OCI-LY1 (cell line): ENCODE measurements around the gene SMOC2.

ENCODE experiments used
- H2AFZ ChIP-seq: fragments of 200-600 bp; sonication (generic), shearing (Covaris generic); 2 replicates; pipeline ENCODE4 v1.6.0; 2014; ENCODE audit warnings: antibody characterized with exemption, mild to moderate bottlenecking, low read length
- H3F3A ChIP-seq: fragments of 200-600 bp; sonication (generic), shearing (Covaris generic); 2 replicates; pipeline ENCODE4 v1.6.0; 2014; ENCODE audit warnings: mild to moderate bottlenecking, antibody characterized with exemption, low read length, moderate library complexity; ENCODE audit not compliant: insufficient read depth
- H3K27ac ChIP-seq: fragments of 200-600 bp; sonication (generic); 2 replicates; pipeline ENCODE4 v1.5.1; 2014; ENCODE audit warnings: low read length, mixed run types, mild to moderate bottlenecking, low read depth; ENCODE audit not compliant: poor library complexity, severe bottlenecking
- H3K27me3 ChIP-seq: fragments of 200-600 bp; sonication (generic); 2 replicates; pipeline ENCODE4 v1.6.0; 2014; ENCODE audit warnings: antibody characterized with exemption, mild to moderate bottlenecking, low read length, moderate library complexity; ENCODE audit not compliant: insufficient read depth
- H3K36me3 ChIP-seq: fragments of 200-600 bp; sonication (generic); 2 replicates; pipeline ENCODE4 v1.6.1; 2014; ENCODE audit warnings: mild to moderate bottlenecking, antibody characterized with exemption, low read length, moderate library complexity, mixed read lengths; ENCODE audit not compliant: insufficient read depth
- H3K4me1 ChIP-seq: fragments of 200-600 bp; sonication (generic); 2 replicates; pipeline ENCODE4 v1.5.1; 2014; ENCODE audit warnings: mild to moderate bottlenecking, low read length, moderate library complexity; ENCODE audit not compliant: insufficient read depth, severe bottlenecking
- H3K4me2 ChIP-seq: fragments of 200-600 bp; sonication (generic), shearing (Covaris generic); 2 replicates; pipeline ENCODE4 v1.6.1; 2014; ENCODE audit warnings: low read length
- H3K4me3 ChIP-seq: fragments of 200-600 bp; sonication (generic); 2 replicates; pipeline ENCODE4 v1.5.1; 2014; ENCODE audit warnings: low read length, low read depth, mild to moderate bottlenecking, mixed read lengths; ENCODE audit not compliant: poor library complexity, severe bottlenecking
- H3K79me2 ChIP-seq: fragments of 200-600 bp; shearing (Covaris generic); 2 replicates; pipeline ENCODE4 v1.6.1; 2016; ENCODE audit warnings: mixed run types, low read length, mixed read lengths; ENCODE audit not compliant: insufficient read depth
- H3K9ac ChIP-seq: fragments of 200-600 bp; sonication (generic), shearing (Covaris generic); 2 replicates; pipeline ENCODE4 v1.6.1; 2014; ENCODE audit warnings: mild to moderate bottlenecking, low read length, mixed read lengths
- H3K9me2 ChIP-seq: fragments of 200-600 bp; sonication (generic), shearing (Covaris generic); 2 replicates; pipeline ENCODE4 v1.6.1; 2014; ENCODE audit warnings: low read depth, mild to moderate bottlenecking, low read length, mixed read lengths
- H3K9me3 ChIP-seq: fragments of 200-600 bp; shearing (Covaris generic); 2 replicates; pipeline ENCODE4 v1.6.1; 2014; ENCODE audit warnings: low read length, mixed read lengths
- H4K20me1 ChIP-seq: fragments of 200-600 bp; sonication (generic), shearing (Covaris generic); 2 replicates; pipeline ENCODE4 v1.6.0; 2016; ENCODE audit warnings: mild to moderate bottlenecking, low read length; ENCODE audit not compliant: insufficient read depth
- CTCF ChIP-seq: fragments of 200-600 bp; sonication (generic), shearing (Covaris generic); IDR thresholded peaks from 2 replicates; pipeline ENCODE4 v1.5.1; 2017; ENCODE audit warnings: mild to moderate bottlenecking, antibody characterized with exemption, low read length, moderate library complexity, mixed read lengths
- EZH2 ChIP-seq: fragments of 200-600 bp; sonication (generic), shearing (Covaris generic); IDR thresholded peaks from 2 replicates; pipeline ENCODE4 v1.8.0; 2017; ENCODE audit warnings: borderline replicate concordance, mixed run types, mild to moderate bottlenecking, antibody characterized with exemption, low read length, moderate library complexity, mixed read lengths

Gene SMOC2

GRCh38 chr6:168490757-168491156, 49.8 kb downstream of the SMOC2 start:
- Histone ChIP-seq H3K27ac (no peak overlapping the region), H3F3A (no peaks in the 10 kb centered on the region), H3K9me2 (no peaks in the 10 kb centered on the region), H3K79me2 (no peaks in the 10 kb centered on the region), H3K4me2 (no peak overlapping the region), H3K4me3 (no peak overlapping the region), H3K27me3 (no peaks in the 10 kb centered on the region), H3K36me3 (no peaks in the 10 kb centered on the region), H4K20me1 (no peaks in the 10 kb centered on the region), H3K9me3 (no peaks in the 10 kb centered on the region), H3K9ac (no peak overlapping the region), H3K4me1 (no peaks in the 10 kb centered on the region), H2AFZ (no peak overlapping the region)
- TF ChIP-seq CTCF, result no peak
- no peak for TF ChIP-seq EZH2

GRCh38 chr6:168493976-168494375, 53.0 kb downstream of the SMOC2 start:
- H3K27ac ChIP-seq, result no peak overlapping the region
- H3K4me3 ChIP-seq, result no peak overlapping the region
- H3K9ac ChIP-seq, result no peak overlapping the region
- no peak overlapping the region for H3K4me2 ChIP-seq
- TF ChIP-seq CTCF (no peak), EZH2 (no peak)
- no peaks in the 10 kb centered on the region for H3K9me2 ChIP-seq
- H4K20me1 ChIP-seq, result no peaks in the 10 kb centered on the region
- no peaks in the 10 kb centered on the region for H3K9me3 ChIP-seq
- no peaks in the 10 kb centered on the region for H3K79me2 ChIP-seq
- H3K4me1 ChIP-seq, result no peaks in the 10 kb centered on the region
- H3K27me3 ChIP-seq, result no peaks in the 10 kb centered on the region
- no peaks in the 10 kb centered on the region for H3F3A ChIP-seq
- no peak overlapping the region for H2AFZ ChIP-seq
- H3K36me3 ChIP-seq, result no peaks in the 10 kb centered on the region

GRCh38 chr6:168494726-168495125, 53.7 kb downstream of the SMOC2 start:
- no peak overlapping the region for H3K9ac ChIP-seq
- no peaks in the 10 kb centered on the region for H3K4me1 ChIP-seq
- H3K27ac ChIP-seq, result no peak overlapping the region
- TF ChIP-seq CTCF (no peak), EZH2 (no peak)
- no peaks in the 10 kb centered on the region for H3K9me3 ChIP-seq
- H3F3A ChIP-seq, result no peaks in the 10 kb centered on the region
- H3K36me3 ChIP-seq, result no peaks in the 10 kb centered on the region
- no peak overlapping the region for H3K4me2 ChIP-seq
- H3K9me2 ChIP-seq, result no peaks in the 10 kb centered on the region
- H3K27me3 ChIP-seq, result no peaks in the 10 kb centered on the region
- H3K79me2 ChIP-seq, result no peaks in the 10 kb centered on the region
- no peaks in the 10 kb centered on the region for H4K20me1 ChIP-seq
- no peak overlapping the region for H3K4me3 ChIP-seq
- H2AFZ ChIP-seq, result no peak overlapping the region
